Endothelial cell (in vitro differentiated cells): Measurements from ENCODE around the gene RNF126. TPM values are rescaled to one million over a fixed set of nuclear protein-coding genes. Genes with fewer than 3 reads are reported as not detected.

Experiments used
- DNase-seq: peaks from one replicate; pipeline ENCODE4 v3.0.0; 2021; ENCODE audit warnings: low spot score
- H3K27ac Mint-ChIP-seq: one replicate; pipeline ENCODE4 v1.8.0; 2021; ENCODE audit warnings: mixed read lengths, inconsistent platforms; ENCODE audit not compliant: unreplicated experiment
- H3K27me3 Mint-ChIP-seq: one replicate; pipeline ENCODE4 v1.8.0; 2021; ENCODE audit warnings: mild to moderate bottlenecking, moderate library complexity, mixed read lengths, inconsistent platforms; ENCODE audit not compliant: unreplicated experiment
- H3K36me3 Mint-ChIP-seq: one replicate; pipeline ENCODE4 v1.8.0; 2021; ENCODE audit warnings: mild to moderate bottlenecking, low read depth, mixed read lengths, inconsistent platforms; ENCODE audit not compliant: unreplicated experiment
- H3K4me1 Mint-ChIP-seq: one replicate; pipeline ENCODE4 v1.8.0; 2021; ENCODE audit warnings: mild to moderate bottlenecking, mixed read lengths, inconsistent platforms; ENCODE audit not compliant: unreplicated experiment
- H3K4me3 Mint-ChIP-seq: one replicate; pipeline ENCODE4 v1.8.0; 2021; ENCODE audit warnings: mild to moderate bottlenecking, mixed read lengths, inconsistent platforms; ENCODE audit not compliant: unreplicated experiment
- H3K9me3 Mint-ChIP-seq: one replicate; pipeline ENCODE4 v1.8.0; 2021; ENCODE audit warnings: mixed read lengths, inconsistent platforms; ENCODE audit not compliant: unreplicated experiment
- total RNA-seq: library from RNA; stranded (reverse); fragmentation: NEBNext Ultra II Directional; extraction: Animal tissue kit (Norgen Biotek cat#: 25700); gene quantifications from one replicate; pipeline ENCODE4 v1.2.1, GENCODE V29; 2021; ENCODE audit not compliant: unreplicated experiment
- TF ChIP-seq, protein P1 (sequence below): fragments of 200-600 bp; sonication (generic); IDR thresholded peaks from one replicate; pipeline ENCODE4 v1.5.0; 2021; ENCODE audit warnings: antibody characterized with exemption; ENCODE audit not compliant: unreplicated experiment

RNF126 gene
- total RNA-seq, 1 donor from 2014 or later: 41.7 TPM

DNA sequence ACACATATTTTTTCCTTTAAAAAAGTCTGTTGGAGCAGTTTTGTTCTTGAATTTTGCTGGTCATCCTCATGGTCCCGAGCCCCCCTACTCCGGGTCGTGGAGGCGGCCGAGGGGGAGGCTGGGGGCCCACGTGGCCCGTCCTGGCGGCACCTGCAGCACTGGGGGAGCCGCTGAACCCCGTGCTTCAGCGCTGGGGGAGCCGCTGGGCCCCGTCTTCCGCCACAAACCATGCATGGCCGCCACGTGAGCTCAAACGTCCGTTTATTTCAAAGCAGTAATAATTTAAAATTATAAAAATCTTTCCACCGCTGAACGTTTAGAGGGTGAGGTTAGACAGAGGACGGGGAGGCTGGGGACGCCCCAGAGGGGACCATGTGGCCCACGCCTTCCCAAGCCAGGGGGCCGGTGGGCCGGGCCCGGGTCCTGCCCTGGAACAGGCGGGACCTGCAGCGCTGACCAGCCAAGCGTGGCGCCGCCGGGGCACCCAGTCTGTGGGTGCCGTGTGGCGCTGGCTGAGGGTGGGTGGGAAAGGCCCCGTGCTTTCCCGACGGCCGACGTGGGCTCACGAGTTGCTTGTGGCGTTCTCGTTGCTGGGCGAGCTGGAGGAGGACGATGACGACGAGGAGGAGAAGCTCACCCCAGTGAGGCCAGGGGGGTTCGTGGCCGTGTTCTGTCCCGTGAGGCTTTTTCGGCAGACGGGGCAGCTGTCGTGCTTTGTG lies 15.3 kb downstream of the RNF126 start:
- no peak overlapping the region for H3K27ac Mint-ChIP-seq
- TF ChIP-seq, protein P1, sequence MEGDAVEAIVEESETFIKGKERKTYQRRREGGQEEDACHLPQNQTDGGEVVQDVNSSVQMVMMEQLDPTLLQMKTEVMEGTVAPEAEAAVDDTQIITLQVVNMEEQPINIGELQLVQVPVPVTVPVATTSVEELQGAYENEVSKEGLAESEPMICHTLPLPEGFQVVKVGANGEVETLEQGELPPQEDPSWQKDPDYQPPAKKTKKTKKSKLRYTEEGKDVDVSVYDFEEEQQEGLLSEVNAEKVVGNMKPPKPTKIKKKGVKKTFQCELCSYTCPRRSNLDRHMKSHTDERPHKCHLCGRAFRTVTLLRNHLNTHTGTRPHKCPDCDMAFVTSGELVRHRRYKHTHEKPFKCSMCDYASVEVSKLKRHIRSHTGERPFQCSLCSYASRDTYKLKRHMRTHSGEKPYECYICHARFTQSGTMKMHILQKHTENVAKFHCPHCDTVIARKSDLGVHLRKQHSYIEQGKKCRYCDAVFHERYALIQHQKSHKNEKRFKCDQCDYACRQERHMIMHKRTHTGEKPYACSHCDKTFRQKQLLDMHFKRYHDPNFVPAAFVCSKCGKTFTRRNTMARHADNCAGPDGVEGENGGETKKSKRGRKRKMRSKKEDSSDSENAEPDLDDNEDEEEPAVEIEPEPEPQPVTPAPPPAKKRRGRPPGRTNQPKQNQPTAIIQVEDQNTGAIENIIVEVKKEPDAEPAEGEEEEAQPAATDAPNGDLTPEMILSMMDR: no peak
- no peaks in the 10 kb centered on the region for H3K36me3 Mint-ChIP-seq
- DNase-seq: no peak
- H3K9me3 Mint-ChIP-seq: no peaks in the 10 kb centered on the region
- no peak overlapping the region for H3K4me3 Mint-ChIP-seq
- peaks cover 2% of the 10 kb centered on the region for H3K27me3 Mint-ChIP-seq
- no peaks in the 10 kb centered on the region for H3K4me1 Mint-ChIP-seq

DNA sequence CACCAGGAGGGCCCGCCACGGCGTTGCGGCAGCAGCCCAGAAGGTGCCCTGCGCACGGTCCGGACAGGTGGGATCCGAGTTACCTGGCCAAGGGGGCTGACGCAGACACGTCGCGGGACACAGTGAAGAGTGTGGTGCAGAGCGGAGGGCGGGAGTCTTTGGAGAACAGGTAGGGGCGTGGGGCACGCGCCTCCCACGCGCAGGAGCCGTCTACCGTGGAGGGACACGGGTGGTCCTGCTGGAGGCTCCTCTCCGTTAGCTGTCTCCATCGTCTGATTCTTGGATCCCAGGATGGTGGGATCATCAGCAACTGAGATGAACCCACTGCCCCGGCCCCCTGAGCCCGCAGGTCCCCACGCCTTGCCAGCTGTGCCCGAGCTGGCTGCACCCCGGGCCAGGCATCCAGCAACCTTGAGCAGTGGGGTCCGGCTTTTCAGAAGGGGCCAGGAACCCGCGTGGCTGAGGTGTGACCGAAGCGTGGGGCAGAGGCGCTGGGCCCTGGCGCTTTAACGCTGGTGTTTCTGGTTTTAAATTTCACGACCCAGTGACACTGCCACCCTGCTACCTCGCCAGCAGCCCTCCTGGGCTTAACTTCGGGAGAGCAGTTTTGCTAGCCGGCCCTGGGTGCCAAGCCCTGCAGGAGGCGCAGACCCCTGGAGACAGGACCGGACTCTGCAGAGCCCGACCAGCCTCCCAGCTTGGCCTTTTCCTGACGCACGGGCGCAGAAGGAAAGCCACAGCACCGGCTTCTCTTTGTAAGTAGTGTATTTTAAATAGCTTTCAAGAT lies 16.0 kb downstream of the RNF126 start:
- TF ChIP-seq, protein P1: no peak
- no peak for DNase-seq
- Mint-ChIP-seq H3K4me3 (no peak overlapping the region), H3K36me3 (no peaks in the 10 kb centered on the region), H3K9me3 (no peaks in the 10 kb centered on the region), H3K27me3 (peaks cover 2% of the 10 kb centered on the region), H3K4me1 (no peaks in the 10 kb centered on the region), H3K27ac (no peak overlapping the region)

DNA sequence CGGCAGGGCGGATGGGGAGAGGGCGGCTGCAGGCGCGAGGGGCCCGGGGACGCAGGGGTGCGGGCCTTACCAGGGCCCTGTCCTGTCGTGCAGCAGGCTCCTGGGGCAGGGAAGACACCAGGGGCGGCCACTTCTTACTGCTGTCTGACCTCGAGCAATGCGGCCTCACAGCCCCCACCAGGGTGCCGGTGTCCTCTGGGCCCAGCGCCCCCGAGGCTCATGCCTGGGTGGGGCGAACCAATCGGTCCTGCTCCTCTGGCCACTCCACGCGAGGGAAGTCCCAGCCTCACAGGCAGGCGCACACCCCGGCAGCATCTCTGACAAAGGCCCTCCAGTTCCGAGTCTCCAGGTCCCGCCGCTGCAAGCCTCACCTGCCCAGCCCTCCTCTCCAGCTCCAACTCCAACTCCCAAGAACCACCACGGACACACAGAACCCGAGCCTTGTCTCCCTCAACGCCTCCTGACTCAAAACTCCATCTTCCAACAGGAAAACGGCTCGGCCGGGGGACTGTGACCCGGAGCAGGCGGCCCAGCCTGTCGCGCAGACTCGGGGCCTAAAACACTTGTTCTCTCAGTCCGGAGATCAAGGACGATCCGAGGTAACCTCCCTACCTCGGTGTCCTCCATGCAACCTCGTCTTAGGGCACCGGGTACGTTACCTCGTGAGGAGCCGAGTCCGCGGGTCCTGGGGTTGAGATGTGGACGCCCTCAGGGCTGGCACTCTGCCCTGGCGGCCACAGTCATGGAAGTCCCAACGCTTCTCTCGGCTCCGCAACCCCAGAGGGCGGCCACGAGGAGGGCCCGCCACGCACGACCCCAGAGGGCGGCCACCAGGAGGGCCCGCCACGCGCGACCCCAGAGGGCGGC lies 16.9 kb downstream of the RNF126 start:
- H3K36me3 Mint-ChIP-seq: no peaks in the 10 kb centered on the region
- H3K27me3 Mint-ChIP-seq: peaks cover 2% of the 10 kb centered on the region
- no peaks in the 10 kb centered on the region for H3K9me3 Mint-ChIP-seq
- DNase-seq: no peak
- TF ChIP-seq, protein P1: no peak
- no peak overlapping the region for H3K27ac Mint-ChIP-seq
- no peak overlapping the region for H3K4me3 Mint-ChIP-seq
- H3K4me1 Mint-ChIP-seq: no peaks in the 10 kb centered on the region

DNA sequence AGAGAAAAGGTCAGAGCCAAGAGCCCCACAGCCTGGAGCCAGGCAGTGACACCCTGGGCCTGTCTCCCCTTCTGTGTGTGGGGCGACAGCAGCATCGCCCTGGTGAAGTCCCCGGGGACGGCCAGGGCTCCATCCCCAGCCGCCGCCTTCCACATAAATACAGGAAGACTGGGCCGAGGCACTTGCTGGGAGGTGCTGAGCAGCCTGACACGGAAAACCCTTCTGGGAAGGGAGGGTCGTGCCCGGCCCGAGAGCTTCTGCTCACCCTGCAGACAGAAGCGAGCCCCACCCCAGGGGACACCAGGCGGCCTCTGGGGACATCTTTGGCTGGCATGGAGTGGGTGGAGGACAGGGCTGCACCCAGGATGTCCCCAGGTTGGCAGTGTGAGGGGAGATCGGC lies 18.2 kb downstream of the RNF126 start:
- TF ChIP-seq, protein P1: no peak
- H3K27ac Mint-ChIP-seq: no peak overlapping the region
- no peak overlapping the region for H3K4me3 Mint-ChIP-seq
- no peaks in the 10 kb centered on the region for H3K4me1 Mint-ChIP-seq
- H3K27me3 Mint-ChIP-seq: peaks cover 4% of the 10 kb centered on the region
- DNase-seq: no peak
- no peaks in the 10 kb centered on the region for H3K36me3 Mint-ChIP-seq
- no peaks in the 10 kb centered on the region for H3K9me3 Mint-ChIP-seq
